Colon (tissue), 2 donors: ENCODE results near the gene ABTB2.
A peak's percentile ranks its signal among the peaks of the same experiment; 100 is the strongest.

ENCODE experiments used
- FAIRE-seq: peaks from 2 replicates; lab custom pipeline; 2012; peaks lifted over from hg19 to GRCh38; lab: Jason Lieb, UNC
- donor health status: control.
- donor health status: control.

ABTB2 gene

DNA sequence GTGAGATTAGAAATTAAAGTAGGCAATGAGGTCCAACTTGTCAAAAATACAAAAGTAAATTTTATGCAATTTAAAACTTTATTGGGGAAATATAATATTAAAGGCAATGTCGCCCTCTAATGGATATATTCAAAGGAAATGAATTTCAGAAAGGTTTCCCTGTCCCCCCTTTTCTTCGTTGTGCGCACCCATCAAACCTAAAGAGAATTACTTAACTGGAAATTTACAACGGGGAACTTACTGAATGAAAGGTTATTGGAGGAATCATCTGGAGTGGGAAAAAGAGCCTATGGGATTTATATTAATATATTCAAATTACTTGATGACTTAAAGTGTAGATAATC is 1.7 kb upstream of the ABTB2 start:
- no peak for FAIRE-seq

DNA sequence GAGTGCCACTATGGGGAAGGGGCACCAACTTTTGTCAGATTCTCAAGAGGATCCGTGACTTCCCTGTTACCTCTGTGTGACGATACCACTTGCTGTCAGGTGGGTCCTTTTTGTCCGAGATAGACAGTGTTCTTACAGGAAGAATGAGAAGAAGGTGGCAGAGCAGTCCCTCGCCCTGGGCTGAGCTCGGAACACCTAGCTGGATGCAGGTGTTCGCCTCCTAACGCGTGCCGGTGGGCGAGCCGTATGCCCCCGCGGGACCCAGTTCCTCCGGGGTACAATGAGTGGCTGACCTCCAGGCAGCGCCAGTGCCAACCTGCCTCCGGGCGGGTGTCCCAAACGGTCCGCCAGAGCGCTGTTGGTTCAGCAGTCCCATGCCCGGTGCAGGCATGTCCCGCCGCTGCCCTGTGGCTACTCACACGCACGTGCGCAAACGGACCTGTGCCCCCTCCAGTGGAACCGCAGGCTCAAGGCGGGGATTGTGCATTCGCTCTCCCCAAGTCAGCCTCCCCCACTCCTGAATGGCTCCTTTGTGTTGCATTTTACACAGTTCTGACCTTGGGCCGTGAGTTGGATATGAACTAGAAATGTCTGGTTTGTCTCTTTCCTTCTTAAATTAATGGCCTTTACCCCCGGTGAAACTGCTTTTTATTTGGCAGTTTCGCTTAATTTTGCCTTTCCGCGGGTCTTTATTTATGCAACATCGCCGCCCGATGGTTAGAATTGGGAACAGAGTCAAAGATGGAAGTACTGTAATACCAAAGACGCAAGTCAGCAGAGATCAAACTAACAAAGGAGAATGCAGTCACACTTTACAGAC is 1.1 kb upstream of the ABTB2 start:
- FAIRE-seq: peak; percentile 51

DNA sequence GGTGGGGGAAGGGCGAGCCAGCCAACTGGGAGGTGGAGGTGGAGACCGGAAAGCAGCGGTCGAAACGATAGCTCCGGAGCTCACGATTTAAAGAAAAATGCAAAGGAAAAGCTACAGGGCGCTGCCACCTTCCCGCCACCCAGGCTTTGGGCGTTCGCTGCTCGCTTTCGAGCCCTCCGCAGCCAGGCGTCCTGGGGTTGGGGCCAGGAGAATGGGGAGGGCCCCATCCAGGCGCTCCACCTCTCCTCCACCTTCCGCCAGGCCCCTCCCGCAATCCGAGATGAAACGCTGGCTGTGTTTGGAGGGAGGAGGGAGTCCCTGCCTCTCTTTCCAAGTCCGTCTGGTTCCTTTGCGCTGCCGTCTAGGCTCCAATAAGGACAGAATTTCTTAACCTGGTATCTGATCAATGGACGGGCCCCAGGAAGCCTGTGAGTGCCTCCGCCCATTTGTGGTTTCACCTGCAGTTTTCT is 483 bp upstream of the ABTB2 start:
- FAIRE-seq: no peak

DNA sequence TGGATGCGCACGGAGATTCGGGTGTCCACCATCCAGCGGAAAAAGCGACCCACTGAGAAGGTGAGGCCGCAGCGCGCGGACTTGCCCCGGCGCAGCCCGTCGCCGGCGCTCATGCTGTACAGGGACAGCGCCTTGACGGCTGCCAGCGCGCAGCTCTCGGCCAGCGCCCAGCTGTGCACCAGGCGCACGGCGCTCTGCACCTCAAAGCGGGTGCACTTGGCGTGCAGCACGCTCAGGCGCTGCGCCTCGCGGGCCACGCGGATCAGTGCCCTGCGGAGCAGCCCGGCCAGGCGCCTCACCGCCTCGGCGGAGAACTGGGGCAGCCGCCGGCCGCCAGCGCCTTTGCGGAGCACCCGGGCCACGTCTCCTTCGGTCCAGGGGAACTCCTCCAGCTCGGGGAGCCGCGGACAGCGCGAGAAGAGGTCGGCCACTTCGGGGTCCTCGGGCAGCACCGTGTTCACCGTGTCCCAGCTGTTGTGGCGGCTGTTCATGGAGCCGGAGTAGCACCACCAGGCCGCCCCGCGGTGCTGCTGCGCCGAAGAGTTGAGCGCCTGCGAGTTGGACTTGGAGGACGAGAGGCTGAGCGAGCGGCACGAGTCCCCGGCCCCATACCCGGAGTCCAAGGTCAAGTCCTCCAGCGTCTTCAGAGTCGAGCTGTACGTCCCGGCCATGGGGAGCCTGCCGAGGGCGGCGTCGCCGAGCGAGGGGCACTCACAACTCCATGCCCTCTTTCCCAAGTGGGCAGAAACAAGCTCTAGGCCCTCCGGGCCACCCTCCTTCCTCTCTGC is 703 bp downstream of the ABTB2 start:
- FAIRE-seq: no peak

DNA sequence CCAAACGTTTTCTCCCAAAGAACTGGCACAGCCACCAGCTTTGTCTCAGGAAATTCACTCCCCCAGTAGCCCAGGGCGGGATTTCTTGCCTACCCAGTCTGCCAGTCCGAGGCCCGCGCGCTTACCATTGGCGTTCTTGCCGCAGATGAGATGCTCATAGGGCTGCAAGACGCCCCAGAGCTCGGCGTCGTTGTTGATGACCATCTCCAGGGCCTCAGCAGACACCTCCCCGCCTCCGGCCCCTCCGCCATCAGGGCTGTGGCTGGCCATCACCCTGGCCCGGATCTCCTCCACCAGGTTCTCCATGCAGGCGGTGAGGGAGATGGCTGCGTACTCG is 1.3 kb downstream of the ABTB2 start:
- no peak for FAIRE-seq

DNA sequence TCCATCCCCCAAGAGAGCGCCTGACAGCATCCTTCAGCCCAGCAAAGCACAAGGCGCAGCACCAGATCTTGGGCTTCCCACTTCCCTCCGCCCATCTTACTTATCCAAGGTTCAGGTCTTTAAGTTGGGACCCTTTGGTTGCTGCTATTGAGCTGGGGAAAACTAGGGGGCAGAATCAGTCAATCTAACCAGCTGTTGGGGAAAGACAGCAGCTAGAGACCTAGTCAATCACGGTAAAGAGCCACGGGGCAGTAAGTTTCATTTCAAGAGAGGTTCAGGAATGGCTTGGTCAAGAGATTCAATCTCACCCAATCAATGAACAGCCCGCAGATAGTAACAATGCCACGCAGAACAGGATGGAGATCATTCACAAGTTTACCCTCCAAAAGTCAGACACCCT is 1.7 kb downstream of the ABTB2 start:
- no peak for FAIRE-seq

DNA sequence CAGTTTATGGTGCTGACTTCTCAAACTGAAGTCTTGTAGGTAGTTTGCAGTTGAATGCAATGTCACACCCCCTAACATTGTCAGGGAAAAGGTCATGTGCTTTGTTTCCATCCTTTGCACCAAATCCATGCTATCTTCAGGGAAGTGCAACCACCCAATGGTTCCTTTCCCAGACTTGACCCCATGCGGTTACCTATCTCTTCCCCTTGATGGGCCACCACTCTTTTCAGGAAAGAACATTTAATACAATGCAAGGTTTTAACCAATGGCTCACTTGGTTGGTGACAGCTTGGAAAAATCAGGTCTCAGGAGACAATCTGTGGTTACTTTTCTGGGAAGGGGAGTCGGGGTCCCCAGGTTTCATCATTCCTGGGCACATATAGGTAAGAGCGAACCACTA is 2.1 kb downstream of the ABTB2 start:
- no peak for FAIRE-seq

DNA sequence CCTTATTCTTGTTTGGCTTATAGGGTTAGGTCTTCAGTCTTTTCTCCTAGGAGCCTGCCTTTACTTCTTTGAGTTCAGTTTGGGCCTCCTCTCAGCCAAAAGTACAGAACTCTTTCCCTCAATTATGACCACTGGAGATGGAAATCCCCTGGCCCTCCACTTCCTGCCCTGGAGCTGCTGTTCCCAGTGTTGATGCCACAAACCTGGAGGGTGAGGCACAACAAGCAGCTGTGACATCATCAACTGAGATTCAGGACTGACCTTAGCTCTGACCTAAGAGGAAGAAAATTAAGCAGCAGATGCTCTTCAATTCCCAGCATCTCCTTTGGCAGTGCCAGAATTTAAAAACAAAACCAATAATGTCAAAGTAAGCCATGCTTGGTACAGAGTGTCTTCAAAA is 3.0 kb downstream of the ABTB2 start:
- no peak for FAIRE-seq

DNA sequence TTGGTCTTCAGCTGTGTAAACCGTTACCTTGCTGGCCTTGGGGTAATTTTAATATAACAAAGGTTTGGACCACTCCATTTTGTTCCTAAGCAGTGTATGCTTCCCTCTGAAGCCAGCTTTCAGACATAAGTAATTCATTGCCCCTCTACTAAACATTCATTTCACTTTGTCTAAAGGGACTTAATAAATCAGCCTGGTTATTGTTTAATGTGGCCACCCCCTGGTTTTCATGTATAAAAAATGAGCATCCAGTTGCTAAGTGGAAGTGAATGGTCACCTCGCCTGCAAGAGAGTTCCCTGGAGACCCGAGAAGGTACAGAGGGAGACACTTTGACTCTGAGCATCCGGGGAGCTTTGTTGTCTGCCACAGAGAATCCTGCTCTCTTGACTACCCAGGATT is 3.9 kb downstream of the ABTB2 start:
- no peak for FAIRE-seq

DNA sequence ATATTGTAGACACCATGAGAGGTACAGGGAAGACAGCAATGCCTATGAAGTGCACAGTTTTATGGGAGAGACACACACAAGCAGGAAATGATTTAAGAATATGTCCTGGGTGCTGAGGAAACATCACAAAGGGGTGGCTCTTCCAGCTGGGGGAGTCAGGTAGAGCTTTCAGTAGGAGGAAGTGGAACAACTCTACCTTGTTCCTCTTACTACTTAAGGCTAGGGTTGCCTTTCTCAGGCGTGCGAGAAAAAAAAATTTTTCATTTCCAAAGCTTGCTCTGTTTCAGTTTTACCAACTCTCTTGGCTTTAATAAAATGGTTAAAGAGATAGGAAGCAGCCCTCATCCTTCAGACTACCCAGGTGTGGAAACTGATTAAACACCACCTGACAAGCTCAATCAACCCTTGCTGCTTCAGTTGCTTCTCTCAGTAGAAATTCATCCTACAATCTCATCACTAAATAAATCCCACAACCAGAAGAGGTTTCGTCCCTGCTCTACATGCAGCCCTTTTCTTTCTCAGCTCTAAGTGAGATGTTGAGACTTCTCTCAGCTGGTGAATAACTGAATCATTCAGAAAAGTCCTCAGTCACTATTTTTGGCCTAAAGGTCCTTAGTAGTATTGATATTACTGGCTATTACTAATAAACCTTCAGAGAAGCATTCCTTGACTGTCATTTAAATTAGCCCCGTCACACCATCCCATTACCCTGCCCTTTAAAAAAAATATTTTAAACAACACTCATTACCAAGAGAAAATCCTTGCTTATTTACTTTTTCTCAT is 5.9 kb downstream of the ABTB2 start:
- FAIRE-seq: no peak

DNA sequence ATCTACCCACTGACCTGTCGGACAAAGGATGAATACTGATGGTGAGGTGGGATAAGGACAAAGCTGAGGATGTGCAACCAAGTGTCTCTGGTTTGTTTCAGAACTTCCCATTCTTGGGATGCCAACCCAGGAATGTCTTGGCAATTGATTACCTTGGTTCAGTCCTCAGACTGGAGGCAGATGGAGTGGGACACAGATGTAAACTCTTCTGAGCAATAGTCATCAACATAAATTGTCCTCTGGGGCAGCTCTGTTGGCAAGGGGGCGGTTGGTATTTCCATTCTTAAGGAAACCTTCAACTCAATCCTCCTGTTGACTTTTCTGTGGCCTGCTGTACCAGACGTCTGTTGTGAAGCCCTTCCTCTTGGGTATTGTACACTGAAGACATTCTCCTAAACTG is 6.8 kb downstream of the ABTB2 start:
- FAIRE-seq: no peak

DNA sequence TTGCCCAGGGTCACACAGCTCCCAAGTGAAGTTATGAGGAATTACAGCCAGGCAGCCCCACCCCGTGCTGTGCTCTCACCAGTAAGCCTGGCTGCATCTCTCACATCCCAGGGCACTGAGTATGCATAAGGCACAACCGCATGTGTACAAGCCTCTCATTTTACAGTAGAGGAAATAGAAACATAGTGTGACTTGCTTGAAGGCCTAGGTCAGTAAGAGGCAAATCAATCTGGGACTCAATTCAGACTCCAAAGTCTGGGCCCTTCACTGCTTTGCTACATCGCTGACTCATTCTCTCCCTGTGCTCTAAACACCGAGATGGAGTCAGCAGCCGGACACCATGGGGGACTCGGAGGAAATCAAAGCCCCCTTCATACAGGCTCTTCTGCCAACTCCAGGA is 7.9 kb downstream of the ABTB2 start:
- FAIRE-seq: no peak

DNA sequence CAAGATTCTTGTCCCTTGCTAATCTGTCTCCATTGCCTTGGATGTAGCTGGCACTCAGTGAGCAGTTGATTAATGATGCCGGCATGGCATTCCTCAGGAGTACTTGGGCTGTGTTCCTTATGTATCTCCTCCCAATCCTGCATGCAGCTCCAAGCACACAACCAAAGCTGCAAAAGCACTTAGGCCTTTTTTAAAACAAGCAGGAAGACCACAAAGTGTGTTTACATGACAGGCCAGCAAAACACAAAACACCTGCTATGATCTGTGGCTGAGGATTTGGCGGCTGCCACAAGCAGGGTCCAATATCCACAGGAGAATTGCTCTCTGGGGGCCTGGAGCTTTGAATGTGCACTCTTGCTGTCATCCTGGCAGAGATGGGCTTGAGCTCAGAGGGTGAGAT is 8.9 kb downstream of the ABTB2 start:
- no peak for FAIRE-seq

DNA sequence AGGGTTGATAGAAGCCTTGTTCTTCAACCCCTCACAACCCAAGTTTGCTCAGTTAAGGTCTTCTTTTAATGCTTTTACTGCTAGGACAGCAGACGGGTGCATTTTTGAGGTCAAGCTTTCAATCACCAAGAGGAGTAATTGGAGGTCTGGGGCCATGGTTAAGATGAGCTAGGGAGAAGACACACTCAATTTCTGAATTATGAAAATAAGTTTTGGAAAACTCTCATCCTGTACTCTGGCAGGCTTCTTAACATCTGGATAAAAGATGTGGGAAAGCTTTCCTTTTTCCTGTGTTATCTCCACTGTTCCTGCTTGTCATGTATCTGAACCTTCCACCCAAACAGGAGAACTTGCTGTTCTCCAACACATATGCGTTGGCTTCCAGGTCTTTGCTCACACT is 9.7 kb downstream of the ABTB2 start:
- no peak for FAIRE-seq

DNA sequence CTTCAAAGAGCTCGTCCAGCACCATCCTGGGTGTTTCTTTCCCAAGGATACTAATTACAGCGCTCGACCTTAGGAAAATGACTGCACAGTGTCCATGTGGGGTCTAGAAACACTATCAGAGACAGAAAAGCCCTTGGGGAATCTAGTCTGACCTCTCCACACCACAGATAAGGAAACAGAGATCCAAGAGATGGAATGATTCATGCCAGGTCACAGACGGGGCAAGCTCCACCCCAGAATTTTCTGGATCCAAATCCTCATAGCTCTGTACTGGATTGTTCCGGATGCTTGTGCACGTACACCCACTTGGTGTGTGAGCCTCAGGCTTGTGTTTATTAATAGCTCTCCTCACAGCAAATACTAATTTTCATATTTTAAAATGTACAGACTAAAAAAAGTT is 11.3 kb downstream of the ABTB2 start:
- no peak for FAIRE-seq

DNA sequence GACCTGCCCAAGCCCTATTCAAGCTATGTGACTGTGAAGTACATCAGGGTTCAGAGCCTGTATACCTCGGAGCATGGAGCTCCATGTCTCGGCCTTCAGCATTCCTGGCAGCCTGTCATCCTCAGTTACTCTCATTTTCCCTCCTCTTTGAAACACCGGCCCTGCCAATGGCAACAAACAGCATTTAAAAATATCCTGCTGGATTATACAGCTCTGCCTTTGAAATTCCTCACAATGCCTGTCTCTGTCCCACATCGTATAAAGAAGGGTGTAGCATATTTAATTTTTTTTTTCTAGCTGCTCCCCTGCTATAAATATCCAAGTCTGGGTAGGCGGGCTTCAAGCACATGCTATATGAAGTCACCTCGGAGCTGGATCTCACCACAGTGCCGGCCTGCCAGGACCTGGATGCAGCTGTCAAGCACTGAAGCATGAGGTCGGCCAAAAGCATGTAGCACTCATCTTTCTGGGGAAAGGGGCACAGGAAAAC is 11.8 kb downstream of the ABTB2 start:
- FAIRE-seq: no peak

DNA sequence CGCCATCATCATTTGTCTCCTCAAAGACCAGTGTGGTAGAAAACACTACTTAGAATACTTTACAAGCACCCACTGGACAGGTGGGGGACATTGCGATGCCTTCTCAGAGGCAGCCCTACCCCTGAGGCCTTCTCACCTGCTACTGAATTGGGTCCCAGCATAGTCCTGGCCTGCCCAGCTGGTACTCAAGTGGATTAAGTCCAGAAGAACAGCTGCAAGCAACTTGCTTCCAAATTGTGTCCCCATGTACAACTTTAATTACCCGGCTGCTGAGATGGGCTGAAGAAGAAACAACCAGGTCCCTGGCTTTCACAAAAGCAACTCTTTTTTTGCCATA is 12.3 kb downstream of the ABTB2 start:
- FAIRE-seq: no peak

DNA sequence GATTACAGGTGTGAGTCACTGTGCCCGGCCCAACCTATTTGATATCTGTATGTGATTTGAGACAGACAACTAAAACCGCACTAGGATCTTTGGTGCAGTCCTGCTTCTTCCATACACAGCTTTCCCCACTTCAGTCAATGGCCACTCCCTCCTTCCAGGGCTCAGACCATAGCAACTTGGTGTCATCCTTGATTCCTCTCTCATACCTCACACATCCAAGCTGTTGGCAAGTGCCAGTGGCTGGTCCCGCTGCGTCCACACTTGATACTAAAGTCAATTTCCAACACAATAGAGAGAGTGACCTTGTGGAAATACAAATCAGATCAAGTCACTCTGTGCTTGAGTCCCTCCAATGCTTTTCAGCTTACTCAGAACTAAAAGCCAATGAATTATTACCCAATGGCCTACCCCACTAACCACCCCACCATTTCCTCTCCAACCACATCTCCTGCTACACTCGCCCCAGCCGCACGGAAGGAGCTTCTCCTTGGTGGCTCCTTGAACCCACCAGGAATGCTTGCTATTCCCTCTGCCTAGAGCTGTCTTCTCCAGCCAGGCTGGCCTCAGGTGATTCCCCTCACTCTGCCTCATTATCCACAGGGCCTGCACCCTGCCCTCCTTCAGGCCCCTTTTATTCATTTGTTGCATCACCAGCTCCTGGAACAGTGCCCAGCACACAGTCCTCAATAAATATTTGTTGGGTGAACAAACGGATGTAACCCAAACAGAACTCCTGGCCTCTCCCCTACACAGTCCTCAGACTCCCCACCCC is 12.9 kb downstream of the ABTB2 start:
- no peak for FAIRE-seq

DNA sequence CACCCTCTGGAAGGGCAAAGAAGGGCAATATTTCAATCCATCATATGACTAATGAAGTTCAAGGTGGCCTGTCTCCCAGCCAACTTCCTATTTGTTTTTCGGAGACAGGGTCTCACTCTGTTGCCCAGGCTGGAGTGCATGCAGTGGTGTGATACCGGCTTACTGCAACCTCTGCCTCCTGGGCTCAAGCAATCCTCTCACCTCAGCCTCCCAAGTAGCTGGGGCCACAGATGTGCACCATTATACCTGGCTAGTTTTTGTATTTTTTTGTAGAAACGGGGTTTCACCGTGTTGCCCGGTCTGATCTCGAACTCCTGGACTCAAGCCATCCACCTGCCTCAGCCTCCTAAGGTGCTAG is 13.4 kb downstream of the ABTB2 start:
- no peak for FAIRE-seq

DNA sequence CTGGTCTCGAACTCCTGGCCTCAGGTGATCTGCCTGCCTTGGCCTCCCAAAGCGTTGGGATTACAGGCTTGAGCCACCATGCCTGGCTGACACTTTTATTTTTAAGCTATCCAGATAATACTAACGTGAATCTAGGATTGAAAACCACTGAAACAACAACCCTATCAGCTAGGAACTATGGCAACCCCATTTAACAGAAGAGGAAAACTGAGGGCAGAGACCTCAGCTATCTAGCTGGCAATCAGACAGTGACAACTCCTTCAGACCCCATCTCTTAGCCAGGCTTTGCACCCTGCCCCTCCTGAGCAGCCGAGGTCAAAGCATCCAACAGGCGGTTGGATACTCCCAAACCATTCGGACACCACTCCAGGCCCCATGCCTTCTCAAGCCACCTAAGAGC is 14.1 kb downstream of the ABTB2 start:
- no peak for FAIRE-seq

DNA sequence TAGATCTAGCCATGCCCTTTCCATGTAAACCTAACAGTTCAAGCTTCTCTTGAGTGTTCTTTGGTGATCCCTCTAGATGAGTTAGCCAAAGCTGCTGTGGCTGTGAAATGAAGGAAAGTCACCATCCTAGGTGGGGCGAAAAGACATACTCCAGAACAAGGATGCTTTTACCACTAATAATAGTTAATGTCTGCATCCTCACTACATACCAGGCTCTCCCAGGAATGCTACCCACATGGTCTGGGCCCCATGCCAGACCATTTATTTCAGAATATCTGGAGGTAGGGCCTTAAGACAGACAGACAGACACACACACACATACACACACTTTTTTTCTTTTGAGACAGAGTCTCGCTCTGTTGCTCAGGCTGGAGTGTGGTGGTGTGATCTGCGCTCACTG is 14.7 kb downstream of the ABTB2 start:
- FAIRE-seq: no peak

DNA sequence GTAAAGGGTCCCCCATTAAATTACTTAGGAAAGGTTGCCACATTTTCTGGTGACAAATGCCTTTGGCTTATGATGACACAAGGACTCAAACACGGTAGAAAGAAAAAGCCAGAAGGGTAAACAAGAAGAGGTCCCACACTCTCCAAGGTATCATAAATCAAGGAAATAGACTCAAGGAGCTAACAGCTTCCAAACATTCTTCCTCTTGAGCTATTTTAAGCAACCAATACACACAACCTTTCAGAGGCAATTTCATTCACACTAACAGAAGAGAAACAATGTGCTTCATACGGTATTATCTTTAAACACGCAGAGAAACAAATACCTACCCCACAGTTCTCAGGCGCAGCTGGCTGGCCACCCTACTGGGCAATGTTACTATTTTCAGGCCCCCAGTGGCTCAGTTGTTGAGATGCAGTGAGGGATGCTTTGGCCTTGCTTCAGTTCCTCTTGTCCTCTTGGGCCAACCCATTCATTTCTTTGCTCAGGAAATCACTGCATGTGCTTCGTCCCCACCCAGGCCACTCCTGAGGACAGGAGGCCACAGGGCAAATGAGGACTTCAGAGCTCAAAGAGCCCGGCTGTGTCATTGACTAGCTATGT is 15.8 kb downstream of the ABTB2 start:
- FAIRE-seq: no peak
